Gastrocnemius medialis (tissue), 4 donors: ENCODE data around the gene ENTPD6.

Experiments
- CTCF ChIP-seq, 5 experiments: fragments of 450-650 bp in 3 of 5; fragments of 200-600 bp in 2 of 5; sonication (generic) in 2 of 5; IDR thresholded peaks in 4 of 5; conservative IDR thresholded peaks in 1 of 5; 1 replicate in 4 of 5; 2 replicates in 1 of 5; pipeline ENCODE4 v1.5.1; 2016 to 2019; ENCODE audit warnings: antibody characterized with exemption in 5 of 5, mild to moderate bottlenecking in 3 of 5, moderate library complexity in 3 of 5
- POLR2A ChIP-seq, 2 donors: fragments of 450-650 bp; IDR thresholded peaks; one replicate each; pipeline ENCODE4 v1.6.1; 2017; ENCODE audit warnings: antibody characterized with exemption in 2 of 2, mild to moderate bottlenecking in 2 of 2, moderate library complexity in 2 of 2

DNA sequence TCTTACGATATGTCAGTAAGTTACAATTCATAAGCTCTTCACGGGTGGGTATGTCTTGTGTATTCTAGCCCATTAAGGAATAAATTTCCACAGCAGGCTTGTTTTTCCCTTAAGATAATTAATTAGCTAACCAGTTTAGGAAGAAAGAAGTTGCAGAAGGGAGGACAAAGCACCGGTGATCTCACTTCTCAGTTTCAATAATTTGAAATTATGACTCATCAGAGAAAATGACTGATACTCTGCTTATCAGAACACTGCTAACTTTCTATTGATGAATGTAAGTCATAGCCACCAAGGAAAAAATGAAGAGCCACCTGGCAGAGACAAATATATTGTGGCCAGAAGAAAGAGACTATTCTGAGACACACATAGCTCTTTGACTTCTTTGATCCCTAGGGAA, 35.0 kb upstream of the ENTPD6 start:
- TF ChIP-seq CTCF (IDR thresholded peaks at IDR 0.05 in 4 of 5, conservative IDR thresholded peaks at IDR 0.05 in 1 of 5): no peak
- TF ChIP-seq POLR2A (IDR thresholded peaks at IDR 0.05): no peak
